ENCODE measurements around the gene PPARGC1A.

PPARGC1A gene

DNA sequence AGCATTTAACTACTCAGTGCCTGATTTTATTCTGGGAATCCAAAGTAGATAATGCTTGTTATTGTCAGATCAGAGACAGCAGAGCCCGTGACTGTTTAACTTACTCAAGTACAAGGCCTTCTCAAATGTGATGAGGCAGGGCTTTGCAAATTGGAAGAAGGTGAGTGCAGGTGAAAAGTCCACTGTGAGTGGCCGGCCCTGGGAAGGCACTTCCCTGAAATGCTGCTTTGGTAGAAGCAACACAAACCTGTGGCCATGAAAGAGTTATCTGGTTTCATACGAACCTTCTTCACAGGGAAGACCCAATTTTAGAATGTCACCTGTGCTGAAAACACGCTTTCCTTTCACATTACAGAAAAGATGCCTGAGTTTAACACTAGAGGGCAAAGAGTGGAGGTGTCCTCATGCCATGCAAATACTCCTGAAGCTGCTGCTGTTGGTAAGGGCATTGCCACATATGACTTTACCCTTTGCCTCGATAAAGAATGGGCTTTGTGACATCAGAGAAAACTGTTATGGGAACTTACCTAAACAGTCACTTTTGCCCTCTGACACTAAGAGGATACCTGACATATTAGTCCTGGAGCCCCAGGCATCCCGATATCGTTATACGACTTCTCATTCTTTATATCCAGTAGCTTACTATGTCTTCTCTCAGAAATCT lies 8.0 kb downstream of the PPARGC1A start:
- no peak for DNase-seq (ENCODE audit: low spot score)

GRCh38 chr4:23881052-23881501 lies 8.8 kb downstream of the PPARGC1A start:
- DNase-seq (ENCODE audit: low spot score), result no peak

- DNase-seq (ENCODE audit: low spot score), result no peak
Measured at GRCh38 chr4:23878912-23879732, 10.7 kb downstream of the PPARGC1A start.

DNA sequence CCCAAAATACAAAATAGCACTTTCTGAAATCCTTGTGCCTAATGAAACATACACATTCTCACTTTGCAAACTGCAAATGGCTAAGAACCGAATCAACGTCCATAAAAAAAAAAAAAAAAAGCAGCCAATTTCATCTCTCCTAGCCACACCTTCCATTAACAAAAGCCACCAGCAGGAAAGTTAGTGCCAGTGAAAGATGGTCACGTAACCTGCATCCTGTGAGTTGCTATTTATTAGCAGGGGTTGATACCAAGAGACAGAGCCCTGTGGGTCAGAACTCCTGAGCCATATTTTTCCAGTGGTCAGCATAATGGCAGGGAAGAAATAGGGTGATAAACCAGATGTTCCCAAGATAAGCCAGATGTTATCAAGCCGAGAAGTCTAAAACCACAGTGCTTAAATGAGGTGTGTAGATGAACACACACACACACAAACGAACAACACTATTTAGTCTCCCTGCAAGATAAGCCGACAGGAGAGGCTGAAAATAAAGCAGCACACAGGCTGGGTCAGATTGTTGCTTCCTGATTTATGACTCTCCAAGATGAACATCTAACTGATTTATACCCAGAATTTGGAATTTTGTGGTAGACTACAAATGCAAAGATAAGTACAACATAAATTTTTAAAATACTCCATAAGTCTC lies 11.5 kb downstream of the PPARGC1A start:
- DNase-seq (ENCODE audit: low spot score), result no peak

- DNase-seq (ENCODE audit: low spot score), result no peak
Measured at GRCh38 chr4:23877758-23878229, 12.1 kb downstream of the PPARGC1A start.

DNA sequence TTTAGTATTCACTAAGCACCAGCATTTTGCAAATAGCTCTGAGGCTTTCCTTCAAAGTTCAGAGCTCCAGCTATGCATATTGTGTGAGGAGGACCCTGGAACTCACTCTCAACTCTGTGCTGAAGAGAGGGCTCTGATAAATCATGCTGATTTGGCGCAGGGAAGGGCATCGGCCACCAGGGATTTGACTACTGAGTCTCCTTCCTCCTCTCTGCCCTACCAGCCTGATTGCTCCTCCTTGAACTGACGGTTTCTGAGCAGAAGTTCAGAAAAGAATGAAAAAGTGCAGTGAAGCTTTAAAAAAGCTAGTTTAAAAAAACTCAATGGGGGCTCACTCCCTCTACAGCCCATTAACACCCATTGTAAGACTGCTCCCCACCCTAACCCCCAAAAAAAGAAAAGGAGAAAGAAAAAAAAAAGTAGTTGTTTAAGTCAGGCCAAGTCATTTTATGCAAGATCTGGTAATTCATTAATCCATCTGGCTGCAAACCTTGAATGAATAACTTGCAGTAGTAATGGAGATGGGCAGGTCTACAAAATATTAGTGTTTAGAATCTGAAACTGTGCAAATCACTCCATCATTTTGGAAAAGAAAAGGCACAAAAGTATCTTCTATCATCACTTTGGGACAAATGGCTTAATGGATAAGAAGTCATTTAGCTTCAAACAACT lies 13.3 kb downstream of the PPARGC1A start:
- no peak for DNase-seq (ENCODE audit: low spot score)

GRCh38 chr4:23875317-23875716 lies 14.5 kb downstream of the PPARGC1A start:
- no peak for DNase-seq (ENCODE audit: low spot score)

GRCh38 chr4:23874536-23874901 lies 15.3 kb downstream of the PPARGC1A start:
- no peak for DNase-seq (ENCODE audit: low spot score)

GRCh38 chr4:23873717-23874535 lies 15.9 kb downstream of the PPARGC1A start:
- no peak for DNase-seq (ENCODE audit: low spot score)

DNA sequence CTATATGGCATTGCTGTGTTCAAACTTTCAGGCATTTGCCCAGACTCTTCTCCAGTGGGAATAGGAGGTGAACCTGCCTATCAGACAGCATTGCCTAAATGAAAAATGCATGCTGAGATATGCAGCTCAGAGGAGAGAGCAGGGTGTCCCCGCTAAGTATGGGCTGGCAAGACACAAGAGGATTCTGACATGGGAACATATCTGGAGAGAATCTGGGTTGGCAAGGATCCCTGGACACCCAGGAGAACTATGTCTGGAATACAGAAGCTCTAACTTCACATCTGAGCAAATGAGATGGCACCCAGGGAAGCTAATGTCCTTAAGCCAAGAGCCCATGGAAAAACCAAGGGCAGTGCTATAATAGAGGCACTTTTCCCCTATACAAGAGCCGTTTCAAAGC lies 18.4 kb downstream of the PPARGC1A start:
- DNase-seq (ENCODE audit: low spot score), result no peak

DNA sequence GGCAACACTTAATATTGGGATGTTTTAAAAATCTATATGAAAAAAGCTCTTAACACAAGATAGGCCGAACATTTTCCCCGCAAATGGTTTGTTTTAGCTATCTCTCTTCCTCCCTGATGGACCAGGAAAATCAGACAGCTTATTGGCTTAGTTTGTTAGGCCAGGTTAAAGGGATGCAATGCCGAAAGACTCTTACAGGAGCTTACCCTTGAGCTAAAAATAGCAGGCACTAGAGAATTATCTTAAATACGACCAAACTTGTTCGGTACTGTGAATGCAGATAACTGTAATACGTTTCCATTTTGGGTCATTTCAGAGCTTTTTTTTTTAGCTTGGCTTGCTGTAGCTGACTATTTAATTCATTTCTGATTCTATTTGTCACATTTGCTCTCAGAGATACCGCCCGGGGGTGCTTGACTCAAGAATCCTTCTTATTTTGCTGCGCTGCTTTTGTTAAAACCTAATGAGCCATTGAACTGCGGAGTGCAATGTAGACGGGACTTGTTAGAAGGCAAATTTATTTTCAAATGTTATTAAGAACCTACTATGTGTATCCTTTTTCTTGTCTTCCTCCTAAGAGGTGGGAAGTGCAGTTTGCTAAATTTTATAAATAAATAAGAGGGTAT lies 23.3 kb downstream of the PPARGC1A start:
- no peak for DNase-seq (ENCODE audit: low spot score)

DNA sequence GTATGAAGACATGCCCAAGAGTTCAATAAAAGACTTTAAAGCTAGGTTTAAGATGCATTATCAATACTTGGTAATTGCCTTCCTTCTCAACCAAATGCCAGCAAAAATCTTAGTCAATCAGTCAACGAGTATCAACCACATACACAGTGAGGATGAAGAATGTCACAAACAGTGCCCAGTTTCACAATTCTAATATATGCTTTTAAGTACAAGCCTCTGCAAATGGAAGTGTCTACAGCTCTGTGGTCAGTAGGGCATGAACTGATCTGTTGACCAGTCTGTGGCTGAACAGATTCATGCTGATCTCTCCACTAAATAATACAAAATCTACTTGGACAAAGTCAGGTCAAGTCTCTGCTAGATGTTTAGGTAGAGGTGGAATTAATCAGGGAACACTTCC lies 27.9 kb downstream of the PPARGC1A start:
- DNase-seq (ENCODE audit: low spot score), result no peak

- DNase-seq (ENCODE audit: low spot score), result no peak
Measured at GRCh38 chr4:23860919-23861318, 28.9 kb downstream of the PPARGC1A start.

DNA sequence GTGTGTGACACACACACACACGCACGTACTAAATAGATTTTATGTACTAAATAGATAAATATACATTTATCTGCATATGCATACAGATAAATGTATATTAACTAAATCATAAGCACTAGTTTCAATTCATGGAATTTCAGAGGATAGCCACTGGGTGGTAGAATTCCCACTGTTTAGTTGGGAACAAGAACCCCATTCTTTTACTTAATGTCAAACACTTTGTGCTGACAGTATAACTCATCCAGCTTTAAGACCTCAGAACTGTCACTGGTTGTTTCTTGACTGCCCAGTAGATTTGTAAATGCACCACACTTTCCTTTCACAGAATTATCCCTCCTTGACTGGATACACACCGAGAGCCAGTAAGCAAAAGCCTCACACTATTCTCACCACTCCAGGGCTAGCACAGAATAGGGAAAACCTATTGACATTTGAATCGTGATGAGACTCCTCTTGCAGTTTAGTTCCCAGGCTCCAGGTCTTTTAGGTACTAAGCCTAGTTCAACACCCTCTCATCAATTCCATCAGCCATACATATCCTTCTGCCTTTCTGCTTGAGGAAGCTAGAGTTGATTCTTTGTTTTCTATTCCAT lies 32.4 kb downstream of the PPARGC1A start:
- no peak for DNase-seq (ENCODE audit: low spot score)

- DNase-seq (ENCODE audit: low spot score), result no peak
Measured at GRCh38 chr4:23856630-23857029, 33.2 kb downstream of the PPARGC1A start.

- no peak for DNase-seq (ENCODE audit: low spot score)
Measured at GRCh38 chr4:23855912-23856605, 33.8 kb downstream of the PPARGC1A start.

DNA sequence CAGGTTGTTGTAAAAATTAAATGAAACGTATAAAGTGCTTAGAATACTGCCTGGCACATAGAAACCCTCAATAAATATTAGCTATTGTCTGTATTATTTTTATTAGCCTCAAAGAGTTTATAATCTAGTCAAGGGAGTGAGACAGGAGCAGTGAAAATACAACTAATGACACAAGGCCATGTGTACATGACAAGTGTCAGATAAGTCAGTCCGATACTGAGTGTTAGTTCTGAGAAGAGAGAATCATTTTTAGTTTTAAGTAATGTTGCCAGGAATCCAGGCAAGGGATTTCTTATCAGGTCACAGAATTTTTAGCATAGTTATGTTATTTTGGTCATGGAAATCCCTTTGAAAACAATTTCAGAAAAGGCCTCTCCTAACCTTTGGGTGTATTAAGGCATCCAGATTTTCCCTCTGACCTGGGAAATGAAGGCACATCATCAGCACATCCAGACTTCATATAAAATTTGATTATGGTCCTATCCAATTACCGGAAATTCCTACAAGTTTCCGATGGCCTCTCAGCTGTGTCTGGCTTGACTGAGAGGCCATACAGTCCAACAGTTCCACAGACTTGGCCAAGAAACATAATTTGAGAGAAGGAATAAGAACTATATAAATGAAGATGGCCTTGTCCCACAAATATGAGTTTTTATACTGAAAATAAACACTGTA lies 35.7 kb downstream of the PPARGC1A start:
- no peak for DNase-seq (ENCODE audit: low spot score)

DNA sequence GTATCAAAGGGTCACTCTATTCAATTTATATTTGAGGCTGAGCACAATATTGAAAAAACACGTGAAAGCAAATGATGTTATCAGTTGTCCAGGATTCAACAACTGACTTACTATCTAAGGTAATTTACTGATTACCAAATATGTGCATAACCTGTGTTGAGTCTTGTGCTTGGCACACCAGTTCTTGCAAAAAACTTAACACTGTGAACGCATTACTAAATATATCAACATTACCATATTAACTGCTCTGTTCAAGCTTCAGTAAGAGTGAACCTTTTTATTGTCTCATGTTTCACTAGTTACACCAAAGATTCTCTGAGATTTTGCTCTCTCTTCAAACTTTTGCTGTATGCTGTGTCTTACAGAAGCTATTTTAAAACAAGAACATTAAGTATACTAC lies 38.4 kb downstream of the PPARGC1A start:
- no peak for DNase-seq (ENCODE audit: low spot score)

GRCh38 chr4:23847158-23847557 lies 42.7 kb downstream of the PPARGC1A start:
- no peak for DNase-seq (ENCODE audit: low spot score)

All from D341Med (cell line).